AG10803 (cell line): ENCODE measurements around the gene IL1RAP.

Source experiments
- DNase-seq: peaks from one replicate; pipeline ENCODE4 v3.0.0; 2010; ENCODE audit warnings: low read depth
- H3K4me3 ChIP-seq: 2 replicates; pipeline ENCODE4 v1.5.1; 2011; ENCODE audit warnings: mild to moderate bottlenecking, low read length, control low read depth
- CTCF ChIP-seq: conservative IDR thresholded peaks from 2 replicates; pipeline ENCODE4 v1.5.1; 2011; ENCODE audit warnings: mild to moderate bottlenecking, low read length, control low read depth, inconsistent platforms

Gene IL1RAP

GRCh38 chr3:190694335-190695001, 180.6 kb downstream of the IL1RAP start:
- H3K4me3 ChIP-seq = no peak overlapping the region
- DNase-seq = no peak
- TF ChIP-seq CTCF = no peak

DNA sequence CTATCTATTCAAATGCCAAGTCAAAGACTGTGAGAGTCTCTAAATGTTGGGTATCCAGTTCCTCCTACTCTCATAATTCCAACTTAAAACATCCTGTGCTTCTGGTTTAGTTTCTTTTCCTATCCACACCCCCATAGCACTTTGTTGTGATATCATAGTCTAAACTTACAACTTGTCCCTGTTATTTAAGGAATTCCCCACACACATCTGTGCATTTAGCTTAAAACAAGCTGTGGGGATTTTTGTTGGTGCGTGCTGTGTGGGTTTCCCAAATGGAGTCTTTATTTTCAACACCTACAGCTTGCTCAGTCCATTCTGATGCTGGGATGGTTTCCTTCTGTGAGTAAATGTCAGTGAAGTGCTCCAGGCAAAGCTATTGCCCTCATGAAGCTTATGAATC, 181.3 kb downstream of the IL1RAP start:
- TF ChIP-seq CTCF = no peak
- no peak overlapping the region for H3K4me3 ChIP-seq
- DNase-seq = no peak

- no peak for DNase-seq
- no peak for TF ChIP-seq CTCF
- no peak overlapping the region for H3K4me3 ChIP-seq
Measured at GRCh38 chr3:190695994-190696393, 182.1 kb downstream of the IL1RAP start.

- TF ChIP-seq CTCF = peak; percentile 71
- DNase-seq = peak; percentile 52
- H3K4me3 ChIP-seq = no peak overlapping the region
Measured at GRCh38 chr3:190696777-190697501, 183.1 kb downstream of the IL1RAP start.

- TF ChIP-seq CTCF = no peak
- DNase-seq = no peak
- no peak overlapping the region; the same call in 1 of the 2 replicates for H3K4me3 ChIP-seq
Measured at GRCh38 chr3:190697502-190697830, 183.6 kb downstream of the IL1RAP start.

DNA sequence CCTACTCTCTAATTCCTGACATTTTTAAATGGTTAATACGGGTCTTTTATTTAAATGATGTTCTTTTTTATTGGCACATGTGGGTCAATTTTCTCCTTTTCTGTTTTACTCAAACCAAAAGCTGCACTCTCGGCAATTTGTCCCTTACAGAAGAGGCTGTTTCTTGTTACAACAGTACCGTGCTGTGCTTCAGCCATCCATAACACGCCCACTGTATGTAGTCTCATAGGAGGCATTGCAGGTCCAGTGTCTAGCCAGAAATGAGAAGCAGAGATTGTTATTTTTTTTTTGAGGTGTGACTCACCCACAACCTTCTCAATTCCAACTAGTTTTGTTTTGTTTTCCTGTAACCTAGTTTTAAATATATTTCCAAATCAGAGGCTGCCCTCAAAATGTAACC, 184.0 kb downstream of the IL1RAP start:
- peak overlapping the region; percentile 26; the same call in 1 of the 2 replicates for H3K4me3 ChIP-seq
- TF ChIP-seq CTCF = 0 out of 2 replicates have a peak, but pooled peaks have one; percentile 6
- peak; percentile 80 for DNase-seq

DNA sequence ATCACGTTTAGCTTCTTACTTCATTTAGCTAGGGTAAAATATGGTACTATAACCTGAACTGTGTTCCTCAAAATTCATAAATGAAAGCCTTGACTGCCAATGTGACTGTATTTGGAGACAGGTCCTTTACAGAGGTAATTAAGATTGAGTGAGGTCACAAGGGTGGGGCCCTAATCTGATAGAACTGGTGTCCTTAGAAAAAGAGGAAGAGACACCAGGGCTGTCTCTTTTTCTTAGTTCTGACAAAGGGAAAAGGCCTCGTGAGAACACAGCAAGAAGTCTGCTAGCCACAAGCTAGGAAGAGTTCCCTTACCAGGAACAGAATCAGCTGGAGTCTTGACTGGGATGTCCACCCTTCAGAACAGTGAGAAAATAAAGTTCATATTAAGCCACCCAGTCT, 185.9 kb downstream of the IL1RAP start:
- DNase-seq = no peak
- no peak for TF ChIP-seq CTCF

More for the DNA sequence above, 185.9 kb downstream of the IL1RAP start:
- no peak overlapping the region for H3K4me3 ChIP-seq
